Embryonic facial prominence (tissue), 1 donor: Measurements from ENCODE around the gene NEAT1.
"Not testable (repeated sequence)": the region's sequence is repeated elsewhere in the genome, so short reads cannot be mapped to it uniquely, and the experiment has no call there.

Source experiments
- DNase-seq: peaks from one replicate; pipeline ENCODE4 v3.0.0-alpha.2; 2016; ENCODE audit errors: extremely low spot score

Gene NEAT1

GRCh38 chr11:65448418-65449105, 26.0 kb downstream of the NEAT1 start:
- DNase-seq = no peak

GRCh38 chr11:65451301-65451700, 28.7 kb downstream of the NEAT1 start:
- not testable (repeated sequence) for DNase-seq

GRCh38 chr11:65452259-65452658, 29.7 kb downstream of the NEAT1 start:
- not testable (repeated sequence) for DNase-seq

GRCh38 chr11:65452806-65453490, 30.4 kb downstream of the NEAT1 start:
- peak; percentile 62 for DNase-seq

- no peak for DNase-seq
Observed at GRCh38 chr11:65454311-65454695, 31.7 kb downstream of the NEAT1 start.

- DNase-seq = peak; percentile 56
Observed at GRCh38 chr11:65454696-65455456, 32.3 kb downstream of the NEAT1 start.

GRCh38 chr11:65456418-65456817, 33.8 kb downstream of the NEAT1 start:
- DNase-seq = no peak

GRCh38 chr11:65459552-65459951, 37.0 kb downstream of the NEAT1 start:
- DNase-seq = no peak

- not testable (repeated sequence) for DNase-seq
Observed at GRCh38 chr11:65465471-65465870, 42.9 kb downstream of the NEAT1 start.

- not testable (repeated sequence) for DNase-seq
Observed at GRCh38 chr11:65467306-65467705, 44.7 kb downstream of the NEAT1 start.

- no peak for DNase-seq
Observed at GRCh38 chr11:65468874-65469333, 46.3 kb downstream of the NEAT1 start.

- DNase-seq = no peak
Observed at GRCh38 chr11:65470433-65471049, 47.9 kb downstream of the NEAT1 start.

GRCh38 chr11:65471447-65471891, 48.9 kb downstream of the NEAT1 start:
- no peak for DNase-seq

GRCh38 chr11:65472588-65473277, 50.1 kb downstream of the NEAT1 start:
- not testable (repeated sequence) for DNase-seq

- no peak for DNase-seq
Observed at GRCh38 chr11:65473278-65473860, 50.8 kb downstream of the NEAT1 start.

- DNase-seq = no peak
Observed at GRCh38 chr11:65474864-65475263, 52.3 kb downstream of the NEAT1 start.

GRCh38 chr11:65476632-65477148, 54.1 kb downstream of the NEAT1 start:
- DNase-seq = no peak

- peak; percentile 84 for DNase-seq
Observed at GRCh38 chr11:65477149-65477965, 54.8 kb downstream of the NEAT1 start.

- no peak for DNase-seq
Observed at GRCh38 chr11:65478388-65479183, 56.0 kb downstream of the NEAT1 start.
